Heart right ventricle (tissue), 16 donors: Measurements from ENCODE around the gene RBP2. TPM values are rescaled to one million over a fixed set of nuclear protein-coding genes. Genes with fewer than 3 reads are reported as not detected.

Source experiments
- ATAC-seq, 8 donors: fragments of 200-7000 bp; cut with Tn5 transposase; one replicate each; pipeline ENCODE4 v1.9.1; 2020; ENCODE audit warnings: mild to moderate bottlenecking in 8 of 8, moderate library complexity in 8 of 8, moderate number of reproducible peaks in 1 of 8
- DNase-seq, 2 donors: peaks; one replicate each; pipeline ENCODE4 v3.0.0-alpha.2; 2020
- H3K27ac ChIP-seq, 10 donors: fragments of 200-600 bp; sonication (generic) in 2 of 10; one replicate each; pipeline versions ENCODE4 v1.5.0 to v1.8.0; 2020 to 2022; ENCODE audit warnings: mild to moderate bottlenecking in 3 of 10
- H3K27me3 ChIP-seq, 7 donors: fragments of 200-600 bp; one replicate each; pipeline ENCODE4 v1.8.0; 2021 to 2022; ENCODE audit warnings: mild to moderate bottlenecking in 2 of 7
- H3K36me3 ChIP-seq, 9 donors: fragments of 200-600 bp; sonication (generic) in 1 of 9; one replicate each; pipeline versions ENCODE4 v1.5.0 to v1.8.0; 2020 to 2022; ENCODE audit warnings: mild to moderate bottlenecking in 2 of 9
- H3K4me1 ChIP-seq, 9 donors: fragments of 200-600 bp; sonication (generic) in 1 of 9; one replicate each; pipeline versions ENCODE4 v1.5.0 to v1.8.0; 2020 to 2022; ENCODE audit warnings: mild to moderate bottlenecking in 4 of 9
- H3K4me3 ChIP-seq, 10 donors: fragments of 200-600 bp; sonication (generic) in 2 of 10; one replicate each; pipeline versions ENCODE4 v1.5.0 to v1.8.0; 2020 to 2022; ENCODE audit warnings: mild to moderate bottlenecking in 7 of 10, moderate library complexity in 2 of 10
- H3K9me3 ChIP-seq, 11 donors: fragments of 200-600 bp in 10 of 11; sonication (generic) in 2 of 11; one replicate each; pipeline versions ENCODE4 v1.5.0 to v1.8.0; 2013 to 2022; ENCODE audit warnings: mild to moderate bottlenecking in 2 of 11, control low read depth in 1 of 11, moderate library complexity in 1 of 11
- WGBS, 2 donors: extraction: QIAGEN DNeasy Blood & Tissue Kit; methylation state at CpG; one replicate each; pipeline ENCODE4 v1.1.7; 2013; ENCODE audit warnings: inconsistent platforms in 1 of 2; 5-methylcytosine and 5-hydroxymethylcytosine counted together
- intact Hi-C, 10 donors: fragments of 100-400 bp; cut with DNase I; formaldehyde crosslinking; loops; one replicate each; pipeline versions ENCODE4 v1.11.1 to v1.14.2; 2022
- polyA plus RNA-seq, 2 donors: library from polyadenylated mRNA; stranded (reverse); fragments of 200-250 nt; gene quantifications; one replicate each; pipeline ENCODE4 v1.2.3, GENCODE V29; 2013
- total RNA-seq, 10 donors: library from RNA; stranded (reverse); fragmentation: NEBNext Ultra II Directional in 3 of 10; extraction: Animal tissue kit (Norgen Biotek cat#: 25700) in 3 of 10; gene quantifications; one replicate each; pipeline versions ENCODE4 v1.2.1 to v1.2.4, GENCODE V29; 2021 to 2023
- TF ChIP-seq, protein P1 (sequence below), 9 donors: fragments of 200-600 bp; sonication (generic) in 2 of 9; IDR thresholded peaks; one replicate each; pipeline versions ENCODE4 v1.5.0 to v1.8.0; 2021 to 2022; ENCODE audit warnings: antibody characterized with exemption in 9 of 9, mild to moderate bottlenecking in 5 of 9, moderate library complexity in 1 of 9
- donor health status: Arrhythmogenic right ventricular cardiomyopathy.
- donor health status: ischemic (EF 13 %, LVEDD 7.1; RV severe dilation, severe dysfunction).
- donor health status: healthy with polysubstance abuse.
- donor health status: DM: no; HTN: yes; CAD: no.
- donor health status: DM: no; HTN: no; CAD: no.
- donor health status: ischemic (EF 25% LVEDD 6.9; RV normal size, moderate dysfunction).
- donor health status: ischemic (EF 25% LVEDD 5.7; RV mildly dilated, moderate dysfunction).
- donor health status: healthy.
- donor health status: DM: yes; HTN: yes; CAD: no.
- donor health status: Ischemic cardiomyopathy.
- donor health status: ischemic (EF 35%, LVEDD 5.7; RV mildly dilated, moderate dysfunction).
- donor health status: nonischemic (EF 11% LVEDD 7.7; RV severe dilation, severe dysfunction).
- donor health status: DM: yes; HTN: yes; CAD: no.
- donor health status: PGD.
- donor health status: ischemic (EF 29% LVEDD 5.4; RV normal size, mild dysfunction).
- donor health status: nonischemic (EF 23%, LVEDD 6.1; RV moderate dilation, normal function).

The RBP2 gene
- total and polyA plus RNA-seq, 12 donors: not detected

DNA sequence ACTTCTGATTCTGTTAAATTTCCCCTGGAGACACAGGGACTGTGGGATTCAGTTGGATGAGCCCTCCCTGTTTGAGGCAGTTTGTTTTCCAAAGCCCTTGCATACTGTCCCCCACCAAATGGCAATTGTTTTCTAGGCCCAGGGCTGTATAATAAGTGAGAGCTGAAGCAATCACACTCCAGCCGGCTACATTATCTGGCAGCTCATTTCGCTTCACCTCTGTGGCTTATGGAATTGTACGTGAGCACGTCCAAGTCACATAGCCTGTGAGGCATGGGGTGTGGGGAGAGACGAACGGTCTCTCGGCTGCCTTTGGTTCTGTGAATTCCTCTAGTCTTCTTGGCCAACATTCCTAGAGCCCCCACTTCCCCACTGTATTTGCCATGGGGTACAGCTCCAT lies 10.7 kb downstream of the RBP2 start:
- Histone ChIP-seq H3K4me1 (no peaks in the 10 kb centered on the region), H3K4me3 (no peak overlapping the region), H3K36me3 (no peaks in the 10 kb centered on the region), H3K27ac (no peak overlapping the region), H3K27me3 (no peaks in the 10 kb centered on the region), H3K9me3 (no peaks in the 10 kb centered on the region)
- no peak for ATAC-seq
- DNase-seq: no peak
- intact Hi-C loops: no loop called here
- TF ChIP-seq, protein P1, sequence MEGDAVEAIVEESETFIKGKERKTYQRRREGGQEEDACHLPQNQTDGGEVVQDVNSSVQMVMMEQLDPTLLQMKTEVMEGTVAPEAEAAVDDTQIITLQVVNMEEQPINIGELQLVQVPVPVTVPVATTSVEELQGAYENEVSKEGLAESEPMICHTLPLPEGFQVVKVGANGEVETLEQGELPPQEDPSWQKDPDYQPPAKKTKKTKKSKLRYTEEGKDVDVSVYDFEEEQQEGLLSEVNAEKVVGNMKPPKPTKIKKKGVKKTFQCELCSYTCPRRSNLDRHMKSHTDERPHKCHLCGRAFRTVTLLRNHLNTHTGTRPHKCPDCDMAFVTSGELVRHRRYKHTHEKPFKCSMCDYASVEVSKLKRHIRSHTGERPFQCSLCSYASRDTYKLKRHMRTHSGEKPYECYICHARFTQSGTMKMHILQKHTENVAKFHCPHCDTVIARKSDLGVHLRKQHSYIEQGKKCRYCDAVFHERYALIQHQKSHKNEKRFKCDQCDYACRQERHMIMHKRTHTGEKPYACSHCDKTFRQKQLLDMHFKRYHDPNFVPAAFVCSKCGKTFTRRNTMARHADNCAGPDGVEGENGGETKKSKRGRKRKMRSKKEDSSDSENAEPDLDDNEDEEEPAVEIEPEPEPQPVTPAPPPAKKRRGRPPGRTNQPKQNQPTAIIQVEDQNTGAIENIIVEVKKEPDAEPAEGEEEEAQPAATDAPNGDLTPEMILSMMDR (IDR thresholded peaks at IDR 0.05): no peak
- 93 to 94% methylated on average over 7 of the region's 7 CpGs for WGBS, 2 donors

DNA sequence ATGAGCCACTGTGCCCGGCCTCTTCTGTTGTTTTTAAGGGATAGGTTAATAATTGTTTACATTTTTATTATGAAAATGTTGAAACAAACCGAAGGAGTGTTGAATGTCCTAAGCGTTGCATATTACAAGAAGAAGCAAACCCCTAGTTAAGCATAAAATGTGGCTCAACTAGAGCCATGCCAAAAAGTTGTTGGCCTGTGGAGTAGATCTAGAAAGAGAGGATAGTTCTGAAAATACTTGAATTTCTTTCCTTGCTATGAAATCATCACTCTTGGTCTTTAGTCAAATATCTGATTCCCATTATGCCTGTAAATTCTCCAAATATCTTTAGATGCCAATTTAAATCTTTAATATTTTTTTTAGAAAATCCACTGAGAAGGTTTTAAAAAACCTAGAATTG lies 12.8 kb downstream of the RBP2 start:
- no peak for DNase-seq
- Histone ChIP-seq H3K9me3 (no peaks in the 10 kb centered on the region), H3K36me3 (no peaks in the 10 kb centered on the region), H3K4me3 (no peak overlapping the region), H3K4me1 (peaks cover 0 to 3% (median 0%) of the 10 kb centered on the region in 9 donors), H3K27me3 (no peaks in the 10 kb centered on the region), H3K27ac (no peak overlapping the region)
- TF ChIP-seq, protein P1 (IDR thresholded peaks at IDR 0.05): no peak
- intact Hi-C loops: no loop called here
- no peak for ATAC-seq
- 78 to 80% methylated on average over 3 of the region's 3 CpGs for WGBS, 2 donors

GRCh38 chr3:139460529-139460928 lies 15.8 kb downstream of the RBP2 start:
- intact Hi-C loops: no loop called here
- DNase-seq (peak in 1 of 2 donors; percentile 22), ATAC-seq (peak in 2 of 8 donors; percentile 37 to 47)
- Histone ChIP-seq H3K27ac (no peak overlapping the region), H3K27me3 (no peaks in the 10 kb centered on the region), H3K36me3 (no peaks in the 10 kb centered on the region), H3K4me1 (peaks cover 0 to 3% (median 0%) of the 10 kb centered on the region in 9 donors), H3K9me3 (no peaks in the 10 kb centered on the region), H3K4me3 (no peak overlapping the region)
- TF ChIP-seq, protein P1 (IDR thresholded peaks at IDR 0.05): no peak
- WGBS, 2 donors: 61 to 66% methylated on average over 2 of the region's 2 CpGs

- no peak for ATAC-seq
- Histone ChIP-seq H3K27me3 (no peaks in the 10 kb centered on the region), H3K4me3 (no peak overlapping the region), H3K9me3 (no peaks in the 10 kb centered on the region), H3K27ac (no peak overlapping the region), H3K4me1 (peaks cover 0 to 3% (median 0%) of the 10 kb centered on the region in 9 donors), H3K36me3 (no peaks in the 10 kb centered on the region)
- intact Hi-C loops: no loop called here
- no peak for DNase-seq
- TF ChIP-seq, protein P1 (IDR thresholded peaks at IDR 0.05): no peak
Observed at GRCh38 chr3:139460076-139460475, 16.2 kb downstream of the RBP2 start.
